HEK293T (cell line): ENCODE data around the gene POFUT1.
"Not testable (repeated sequence)": the region's sequence is repeated elsewhere in the genome, so short reads cannot be mapped to it uniquely, and the experiment has no call there.

ENCODE experiments used
- CTCF ChIA-PET: fragments of 350-600 bp; formaldehyde crosslinking; extraction: SDS; loops from one replicate; lab custom pipeline; 2021; ENCODE audit warnings: antibody characterized with exemption, inconsistent platforms; lab: Yijun Ruan, JAX
- POLR2A ChIA-PET: fragments of 350-600 bp; formaldehyde crosslinking; extraction: SDS; loops from one replicate; lab custom pipeline; 2020; ENCODE audit warnings: antibody characterized with exemption, inconsistent platforms; lab: Yijun Ruan, JAX
- DNase-seq: peaks from one replicate; pipeline ENCODE4 v3.0.0; 2012; ENCODE audit warnings: mixed read lengths; ENCODE audit errors: extremely low spot score
- ARNT ChIP-seq: fragments of 450-650 bp; IDR thresholded peaks from 2 replicates; pipeline ENCODE4 v1.6.1; 2017; ENCODE audit warnings: mild to moderate bottlenecking
- BHLHE40 ChIP-seq: fragments of 450-650 bp; IDR thresholded peaks from 2 replicates; pipeline ENCODE4 v1.6.1; 2016; ENCODE audit warnings: mild to moderate bottlenecking, moderate library complexity, borderline replicate concordance
- CTBP1 ChIP-seq: fragments of 450-650 bp; IDR thresholded peaks from 2 replicates; pipeline ENCODE4 v1.6.1; 2016; ENCODE audit warnings: borderline replicate concordance
- ELF4 ChIP-seq: fragments of 450-650 bp; IDR thresholded peaks from 2 replicates; pipeline ENCODE4 v1.6.1; 2017; ENCODE audit warnings: antibody characterized with exemption
- FOXA1 ChIP-seq: fragments of 450-650 bp; IDR thresholded peaks from 2 replicates; pipeline ENCODE4 v1.6.1; 2016; ENCODE audit warnings: mild to moderate bottlenecking
- FOXK2 ChIP-seq: fragments of 450-650 bp; IDR thresholded peaks from 2 replicates; pipeline ENCODE4 v1.6.1; 2016; ENCODE audit warnings: mild to moderate bottlenecking
- FOXM1 ChIP-seq: fragments of 450-650 bp; IDR thresholded peaks from 2 replicates; pipeline ENCODE4 v1.6.1; 2017; ENCODE audit warnings: mild to moderate bottlenecking, borderline replicate concordance
- HDGF ChIP-seq: fragments of 450-650 bp; IDR thresholded peaks from 2 replicates; pipeline ENCODE4 v1.6.1; 2017; ENCODE audit warnings: antibody characterized with exemption, borderline replicate concordance
- L3MBTL2 ChIP-seq: fragments of 450-650 bp; conservative IDR thresholded peaks from 2 replicates; pipeline ENCODE4 v1.6.1; 2016; ENCODE audit warnings: mild to moderate bottlenecking
- LEF1 ChIP-seq: fragments of 450-650 bp; IDR thresholded peaks from 2 replicates; pipeline ENCODE4 v1.6.1; 2017; ENCODE audit warnings: mild to moderate bottlenecking, borderline replicate concordance
- NFRKB ChIP-seq: fragments of 450-650 bp; IDR thresholded peaks from 2 replicates; pipeline ENCODE4 v1.6.1; 2016; ENCODE audit warnings: mild to moderate bottlenecking, moderate library complexity
- SP1 ChIP-seq: fragments of 450-650 bp; IDR thresholded peaks from 2 replicates; pipeline ENCODE4 v1.6.1; 2017
- SUZ12 ChIP-seq: fragments of 450-650 bp; IDR thresholded peaks from 2 replicates; pipeline ENCODE4 v1.6.1; 2016; ENCODE audit warnings: mild to moderate bottlenecking
- TARDBP ChIP-seq: fragments of 450-650 bp; IDR thresholded peaks from 2 replicates; pipeline ENCODE4 v1.6.1; 2016
- ZNF384 ChIP-seq: fragments of 450-650 bp; IDR thresholded peaks from 2 replicates; pipeline ENCODE4 v1.6.1; 2016
- TF ChIP-seq, protein P1 (sequence below): fragments of 450-650 bp; IDR thresholded peaks from 2 replicates; pipeline ENCODE4 v1.6.1; 2016

POFUT1 gene

DNA sequence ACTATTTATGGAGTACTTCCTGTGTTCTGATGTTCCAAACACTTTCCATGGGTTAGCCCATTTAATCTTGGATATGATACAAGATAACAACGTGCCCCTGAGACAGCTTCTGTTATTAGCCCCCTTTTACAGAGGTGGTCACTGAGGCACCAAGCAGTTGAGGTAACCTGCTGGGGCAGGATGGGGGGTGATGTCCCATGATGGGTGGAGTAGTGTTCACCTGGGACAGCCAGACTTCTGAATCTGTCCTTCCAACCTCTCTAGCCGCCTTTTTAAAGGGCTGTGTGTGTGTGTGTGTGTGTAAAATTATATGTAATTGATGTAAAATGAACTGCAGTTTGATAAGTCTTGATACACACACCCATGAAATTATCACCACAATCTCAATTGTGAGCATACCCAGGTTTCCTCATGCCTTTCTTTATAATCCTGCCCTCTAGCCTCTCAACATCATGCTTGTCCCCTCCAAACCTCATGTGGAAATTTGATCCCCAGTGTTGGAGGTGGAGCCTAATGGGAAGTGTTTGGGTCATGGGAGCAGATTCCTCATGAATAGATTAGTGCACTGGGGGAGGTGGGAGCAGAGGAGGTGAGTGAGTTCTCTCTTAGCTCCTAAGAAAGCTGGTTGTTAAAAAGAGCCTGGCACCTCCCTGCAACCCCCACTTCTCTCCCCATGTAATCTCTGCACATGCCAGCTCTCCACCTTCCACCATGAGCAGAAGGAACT lies 39.3 kb upstream of the POFUT1 start:
- CTCF ChIA-PET, result no interaction called here
- no peak for DNase-seq
- TF ChIP-seq FOXA1, result no peak
- no peak for TF ChIP-seq ZNF384
- POLR2A ChIA-PET, result no interaction called here

DNA sequence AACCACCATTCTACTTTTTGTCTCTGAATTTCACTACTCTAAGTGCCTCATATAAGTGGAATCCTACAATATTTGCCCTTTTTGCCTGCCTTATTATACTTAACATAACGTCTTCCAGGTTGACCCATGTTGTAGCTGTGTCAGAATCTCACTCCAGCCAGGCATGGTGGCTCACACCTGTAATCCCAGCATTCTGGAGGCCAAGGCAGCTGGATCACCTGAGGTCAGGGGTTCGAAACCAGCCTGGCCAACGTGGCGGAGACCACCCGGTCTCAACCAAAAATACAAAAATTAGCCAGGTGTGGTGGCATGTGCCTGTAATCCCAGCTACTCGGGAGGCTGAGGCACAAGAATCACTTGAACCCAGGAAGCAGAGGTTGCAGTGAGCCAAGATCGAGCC lies 30.0 kb upstream of the POFUT1 start:
- POLR2A ChIA-PET, CTCF ChIA-PET: not testable (repeated sequence)

DNA sequence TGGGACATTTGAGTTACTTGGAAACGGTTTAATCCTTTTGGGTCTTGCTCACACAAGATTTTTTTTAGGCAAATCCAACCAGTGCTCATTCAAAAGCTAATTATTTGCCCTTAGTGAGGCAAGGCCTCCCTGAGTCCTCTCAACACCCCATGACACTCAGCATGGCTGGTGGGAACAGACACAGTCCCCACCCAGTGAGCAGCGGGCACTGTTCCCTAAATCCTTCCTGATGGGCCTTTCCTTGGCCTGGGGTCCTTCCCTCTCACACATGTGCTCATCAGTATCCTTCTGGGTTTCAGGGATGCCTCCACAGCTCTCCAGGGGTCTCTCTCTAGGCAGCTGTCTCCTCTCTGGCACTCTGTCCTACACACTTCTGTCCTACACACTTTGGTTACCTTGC lies 28.2 kb upstream of the POFUT1 start:
- POLR2A ChIA-PET, result no interaction called here
- no peak for TF ChIP-seq ARNT
- TF ChIP-seq, protein P1, sequence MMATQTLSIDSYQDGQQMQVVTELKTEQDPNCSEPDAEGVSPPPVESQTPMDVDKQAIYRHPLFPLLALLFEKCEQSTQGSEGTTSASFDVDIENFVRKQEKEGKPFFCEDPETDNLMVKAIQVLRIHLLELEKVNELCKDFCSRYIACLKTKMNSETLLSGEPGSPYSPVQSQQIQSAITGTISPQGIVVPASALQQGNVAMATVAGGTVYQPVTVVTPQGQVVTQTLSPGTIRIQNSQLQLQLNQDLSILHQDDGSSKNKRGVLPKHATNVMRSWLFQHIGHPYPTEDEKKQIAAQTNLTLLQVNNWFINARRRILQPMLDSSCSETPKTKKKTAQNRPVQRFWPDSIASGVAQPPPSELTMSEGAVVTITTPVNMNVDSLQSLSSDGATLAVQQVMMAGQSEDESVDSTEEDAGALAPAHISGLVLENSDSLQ, result no peak
- no peak for TF ChIP-seq BHLHE40
- no peak for TF ChIP-seq TARDBP
- TF ChIP-seq HDGF, result no peak
- no peak for TF ChIP-seq ZNF384
- no peak for TF ChIP-seq FOXA1
- TF ChIP-seq CTBP1, result no peak

More for the DNA sequence above, 30.0 kb upstream of the POFUT1 start:
- not testable (repeated sequence) for DNase-seq

DNA sequence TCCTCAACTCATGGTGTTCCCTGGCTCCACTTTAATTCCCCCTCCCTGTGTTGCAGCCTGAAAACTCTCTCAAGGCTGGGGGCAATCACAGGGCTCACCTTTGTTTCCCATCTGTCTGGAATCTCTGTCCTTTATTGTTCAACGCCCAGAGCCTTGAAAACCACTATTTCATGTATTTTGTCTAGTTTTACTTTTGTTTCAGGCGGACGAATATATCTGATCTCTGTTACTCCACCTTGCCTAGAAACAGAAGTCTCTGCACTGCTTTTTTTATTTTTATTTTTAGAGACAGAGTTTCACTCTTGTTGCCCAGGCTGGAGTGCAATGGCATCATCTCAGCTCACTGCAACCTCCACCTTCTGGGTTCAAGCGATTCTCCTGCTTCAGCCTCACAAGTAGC lies 27.7 kb upstream of the POFUT1 start:
- CTCF ChIA-PET, result no interaction called here
- POLR2A ChIA-PET, result no interaction called here
- no peak for DNase-seq

More for the DNA sequence above, 28.2 kb upstream of the POFUT1 start:
- CTCF ChIA-PET, result no interaction called here
- no peak for DNase-seq

DNA sequence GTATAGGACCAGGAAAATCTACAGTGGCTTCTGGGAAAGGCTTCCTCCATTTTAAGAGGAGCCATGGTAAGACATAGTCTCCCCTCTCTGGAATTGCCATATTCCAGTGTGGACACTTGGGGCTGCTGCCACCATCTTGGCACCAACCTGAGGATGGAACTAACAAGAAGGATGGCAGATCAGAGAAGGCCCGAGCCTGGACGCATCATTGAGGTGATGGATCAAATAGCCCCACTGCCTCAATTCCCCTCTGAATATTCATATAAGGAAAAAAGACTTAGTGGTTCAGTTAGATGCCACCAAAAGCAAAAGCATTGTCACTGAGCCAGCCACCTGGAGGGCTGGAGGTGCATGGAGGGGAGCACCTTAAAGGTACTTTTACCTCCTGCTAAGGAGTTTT lies 26.1 kb upstream of the POFUT1 start:
- POLR2A ChIA-PET, result no interaction called here
- no peak for DNase-seq
- TF ChIP-seq SUZ12 (no peak), ARNT (no peak), NFRKB (no peak), FOXM1 (no peak), TARDBP (no peak), BHLHE40 (no peak), SP1 (no peak), FOXK2 (no peak), FOXA1 (no peak), L3MBTL2 (no peak), ZNF384 (no peak), LEF1 (no peak), ELF4 (no peak), HDGF (no peak), CTBP1 (no peak)
- TF ChIP-seq, protein P1, result no peak
- CTCF ChIA-PET, result no interaction called here

More for the DNA sequence above, 27.7 kb upstream of the POFUT1 start:
- no peak for TF ChIP-seq ELF4
- TF ChIP-seq CTBP1, result no peak
- TF ChIP-seq ARNT, result no peak
- no peak for TF ChIP-seq FOXK2
- no peak for TF ChIP-seq TARDBP
- no peak for TF ChIP-seq HDGF
- TF ChIP-seq, protein P1, result no peak
- TF ChIP-seq SUZ12, result no peak
- no peak for TF ChIP-seq FOXA1
- TF ChIP-seq SP1, result no peak
- no peak for TF ChIP-seq FOXM1
- TF ChIP-seq BHLHE40, result no peak
- TF ChIP-seq L3MBTL2, result no peak
- TF ChIP-seq NFRKB, result no peak
- TF ChIP-seq LEF1, result no peak
- no peak for TF ChIP-seq ZNF384

DNA sequence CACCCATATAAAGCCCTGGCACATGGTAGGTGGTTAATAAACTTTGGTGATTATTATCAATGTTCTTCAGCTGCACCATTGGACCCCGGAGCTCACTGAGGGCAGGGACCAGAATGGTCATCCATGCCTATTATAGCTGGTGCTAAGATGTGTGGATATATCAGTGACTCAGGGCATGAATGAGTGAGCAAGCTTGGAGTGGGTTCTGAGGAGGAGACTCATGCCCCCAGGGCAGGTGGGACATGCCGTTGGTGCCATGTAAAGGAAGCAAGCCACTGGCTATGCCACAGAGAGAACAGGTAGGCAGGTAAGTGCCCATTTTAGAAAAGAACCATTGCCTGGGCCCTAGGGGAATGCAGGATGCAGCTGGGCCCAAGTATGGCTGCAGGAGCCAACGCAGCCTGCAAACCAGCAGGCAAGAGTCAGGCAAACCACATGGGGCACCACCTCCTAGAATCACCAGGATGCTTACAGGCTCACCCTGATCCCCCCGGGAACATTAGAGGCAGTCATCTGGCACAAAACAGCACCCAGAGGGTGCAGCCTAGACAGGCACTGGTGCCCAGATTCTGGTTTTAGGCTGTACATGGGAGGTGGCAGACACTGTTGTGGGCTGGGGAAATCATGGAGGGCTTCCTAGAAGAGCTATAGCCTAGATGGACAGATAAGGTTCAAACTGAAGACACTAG lies 23.6 kb upstream of the POFUT1 start:
- CTCF ChIA-PET, result no interaction called here
- TF ChIP-seq BHLHE40 (no peak), FOXK2 (no peak), SUZ12 (no peak), CTBP1 (no peak)
- TF ChIP-seq, protein P1, result no peak

More for the DNA sequence above, 23.6 kb upstream of the POFUT1 start:
- POLR2A ChIA-PET, result no interaction called here
- no peak for DNase-seq
